Upper lobe of right lung (tissue), 1 donor: ENCODE measurements around the gene WDR27. TPM values are rescaled to one million over a fixed set of nuclear protein-coding genes. Genes with fewer than 3 reads are reported as not detected.
A peak's percentile ranks its signal among the peaks of the same experiment; 100 is the strongest.

Source experiments
- ATAC-seq: fragments of 200-7000 bp; cut with Tn5 transposase; one replicate; pipeline ENCODE4 v1.9.1; 2020; ENCODE audit warnings: mild to moderate bottlenecking, moderate library complexity
- DNase-seq: peaks from one replicate; pipeline ENCODE4 v3.0.0-alpha.2; 2020
- H3K27ac ChIP-seq: fragments of 200-600 bp; one replicate; pipeline ENCODE4 v1.8.0; 2022
- H3K27me3 ChIP-seq: fragments of 200-600 bp; one replicate; pipeline ENCODE4 v1.8.0; 2022; ENCODE audit warnings: mild to moderate bottlenecking
- H3K36me3 ChIP-seq: fragments of 200-600 bp; one replicate; pipeline ENCODE4 v1.8.0; 2022
- H3K4me1 ChIP-seq: fragments of 200-600 bp; one replicate; pipeline ENCODE4 v1.8.0; 2022
- H3K4me3 ChIP-seq: fragments of 200-600 bp; one replicate; pipeline ENCODE4 v1.8.0; 2022; ENCODE audit warnings: mild to moderate bottlenecking
- H3K9me3 ChIP-seq: fragments of 200-600 bp; one replicate; pipeline ENCODE4 v1.8.0; 2022
- intact Hi-C: fragments of 100-400 bp; cut with DNase I; formaldehyde crosslinking; loops from one replicate; pipeline ENCODE4 v1.11.0; 2022
- total RNA-seq: library from RNA; stranded (reverse); fragmentation: NEBNext Ultra II Directional; extraction: Animal tissue kit (Norgen Biotek cat#: 25700); gene quantifications from one replicate; pipeline ENCODE4 v1.2.1, GENCODE V29; 2021
- TF ChIP-seq, protein P1 (sequence below): fragments of 200-600 bp; IDR thresholded peaks from one replicate; pipeline ENCODE4 v1.8.0; 2022; ENCODE audit warnings: antibody characterized with exemption
- donor health status: DM: no; HTN: yes; CAD: no; lungs with severe emphysema.

WDR27 gene
- total RNA-seq, 1 donor from 2014 or later = 39.0 TPM

DNA sequence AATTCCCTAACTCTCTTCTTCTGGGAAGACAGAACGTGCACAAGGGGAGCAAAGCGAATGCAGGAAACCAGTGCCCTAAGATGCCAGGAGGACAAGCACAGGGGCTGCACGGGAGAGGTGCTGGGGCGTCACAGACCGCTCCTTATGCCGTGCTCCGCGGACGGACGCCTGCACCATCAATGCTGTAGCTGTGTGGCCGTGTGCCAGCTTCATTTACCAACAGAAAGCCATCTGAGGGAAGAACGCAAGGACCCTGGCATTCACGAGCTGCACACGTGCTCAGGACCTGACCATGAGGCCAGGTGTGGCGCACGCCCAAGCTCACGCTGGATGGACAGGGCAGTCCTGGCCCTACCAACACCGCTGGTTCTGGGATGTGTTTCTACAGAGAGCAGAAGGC is 35.4 kb downstream of the WDR27 start:
- no peak for DNase-seq
- ATAC-seq = no peak

DNA sequence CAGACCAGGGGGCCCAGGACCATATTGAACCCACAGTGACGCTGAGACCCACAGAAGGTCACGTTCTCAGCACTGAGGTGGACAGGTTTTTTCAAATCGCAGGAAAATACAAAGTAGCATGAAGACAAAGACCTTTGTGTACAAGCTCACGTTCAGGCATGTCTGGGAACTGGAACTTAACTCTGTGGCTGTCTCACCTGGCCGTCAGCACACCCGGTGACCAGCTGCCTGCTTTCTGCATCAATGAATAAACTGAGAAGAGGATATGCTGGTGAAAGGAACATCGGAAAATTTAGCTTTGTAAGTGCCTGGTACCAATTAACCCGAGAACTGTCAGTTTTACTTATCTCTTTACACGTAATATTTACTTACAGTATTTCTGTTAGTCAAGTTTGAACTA is 36.5 kb downstream of the WDR27 start:
- intact Hi-C loops = no loop called here
- no peaks in the 10 kb centered on the region for H3K9me3 ChIP-seq
- no peak for ATAC-seq
- DNase-seq = no peak
- TF ChIP-seq, protein P1, sequence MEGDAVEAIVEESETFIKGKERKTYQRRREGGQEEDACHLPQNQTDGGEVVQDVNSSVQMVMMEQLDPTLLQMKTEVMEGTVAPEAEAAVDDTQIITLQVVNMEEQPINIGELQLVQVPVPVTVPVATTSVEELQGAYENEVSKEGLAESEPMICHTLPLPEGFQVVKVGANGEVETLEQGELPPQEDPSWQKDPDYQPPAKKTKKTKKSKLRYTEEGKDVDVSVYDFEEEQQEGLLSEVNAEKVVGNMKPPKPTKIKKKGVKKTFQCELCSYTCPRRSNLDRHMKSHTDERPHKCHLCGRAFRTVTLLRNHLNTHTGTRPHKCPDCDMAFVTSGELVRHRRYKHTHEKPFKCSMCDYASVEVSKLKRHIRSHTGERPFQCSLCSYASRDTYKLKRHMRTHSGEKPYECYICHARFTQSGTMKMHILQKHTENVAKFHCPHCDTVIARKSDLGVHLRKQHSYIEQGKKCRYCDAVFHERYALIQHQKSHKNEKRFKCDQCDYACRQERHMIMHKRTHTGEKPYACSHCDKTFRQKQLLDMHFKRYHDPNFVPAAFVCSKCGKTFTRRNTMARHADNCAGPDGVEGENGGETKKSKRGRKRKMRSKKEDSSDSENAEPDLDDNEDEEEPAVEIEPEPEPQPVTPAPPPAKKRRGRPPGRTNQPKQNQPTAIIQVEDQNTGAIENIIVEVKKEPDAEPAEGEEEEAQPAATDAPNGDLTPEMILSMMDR = no peak
- H3K4me1 ChIP-seq = peaks cover 5% of the 10 kb centered on the region
- H3K36me3 ChIP-seq = peaks cover 18% of the 10 kb centered on the region
- H3K27ac ChIP-seq = no peak overlapping the region
- H3K27me3 ChIP-seq = no peaks in the 10 kb centered on the region
- no peak overlapping the region for H3K4me3 ChIP-seq

More for the DNA sequence above, 35.4 kb downstream of the WDR27 start:
- H3K36me3 ChIP-seq = peaks cover 18% of the 10 kb centered on the region
- intact Hi-C loops = no loop called here
- no peak overlapping the region for H3K27ac ChIP-seq
- TF ChIP-seq, protein P1 = no peak
- peaks cover 5% of the 10 kb centered on the region for H3K4me1 ChIP-seq
- H3K4me3 ChIP-seq = no peak overlapping the region
- no peaks in the 10 kb centered on the region for H3K9me3 ChIP-seq
- H3K27me3 ChIP-seq = no peaks in the 10 kb centered on the region

DNA sequence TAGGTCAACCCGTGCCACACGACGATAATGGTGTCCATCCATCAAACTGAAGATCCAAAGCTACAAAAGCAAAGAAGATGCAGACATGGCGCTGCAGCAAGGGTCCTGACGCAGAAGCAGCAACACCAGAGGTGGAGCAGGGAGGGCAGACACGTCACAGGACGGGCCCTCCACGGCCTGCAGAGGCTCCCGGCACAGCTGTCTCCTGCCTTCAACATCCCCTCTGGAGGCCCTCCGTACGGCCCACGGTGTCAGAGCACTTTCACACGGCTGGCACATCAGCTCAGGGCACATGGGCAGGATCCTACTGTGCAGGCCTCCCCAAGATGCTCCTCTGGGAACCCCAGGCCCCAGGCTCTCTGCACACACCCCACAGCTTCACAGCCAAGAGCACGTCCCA is 37.6 kb downstream of the WDR27 start:
- intact Hi-C loops = no loop called here
- no peak for ATAC-seq
- peak; percentile 58 for DNase-seq
- H3K4me1 ChIP-seq = no peaks in the 10 kb centered on the region
- no peaks in the 10 kb centered on the region for H3K27me3 ChIP-seq
- H3K36me3 ChIP-seq = peaks cover 18% of the 10 kb centered on the region
- no peak overlapping the region for H3K27ac ChIP-seq
- no peaks in the 10 kb centered on the region for H3K9me3 ChIP-seq
- no peak overlapping the region for H3K4me3 ChIP-seq
- TF ChIP-seq, protein P1 = no peak

DNA sequence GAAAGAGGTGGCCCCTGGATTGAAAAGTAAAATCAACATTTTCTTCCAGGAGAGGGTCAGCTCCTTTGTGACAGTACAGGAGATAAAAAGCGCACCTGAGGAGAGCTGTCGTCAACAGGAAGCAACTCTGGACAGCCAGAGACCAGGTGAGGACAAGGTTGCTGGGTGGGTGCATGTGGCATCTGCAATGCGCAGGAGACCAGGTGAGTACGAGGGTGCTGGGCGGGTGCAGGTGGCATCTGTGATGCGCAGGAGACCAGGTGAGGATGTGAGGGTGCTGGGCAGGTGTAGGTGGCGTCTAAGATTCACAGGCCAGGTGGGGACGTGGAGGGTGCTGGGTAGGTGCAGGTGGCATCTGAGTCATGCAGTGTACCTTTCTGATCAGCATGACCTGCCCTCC is 38.4 kb downstream of the WDR27 start:
- H3K9me3 ChIP-seq = no peaks in the 10 kb centered on the region
- DNase-seq (peak; percentile 49), ATAC-seq (no peak)
- no peak overlapping the region for H3K27ac ChIP-seq
- TF ChIP-seq, protein P1 = no peak
- no peak overlapping the region for H3K4me3 ChIP-seq
- peaks cover 18% of the 10 kb centered on the region for H3K36me3 ChIP-seq
- intact Hi-C loops = no loop called here
- no peaks in the 10 kb centered on the region for H3K4me1 ChIP-seq
- H3K27me3 ChIP-seq = no peaks in the 10 kb centered on the region

DNA sequence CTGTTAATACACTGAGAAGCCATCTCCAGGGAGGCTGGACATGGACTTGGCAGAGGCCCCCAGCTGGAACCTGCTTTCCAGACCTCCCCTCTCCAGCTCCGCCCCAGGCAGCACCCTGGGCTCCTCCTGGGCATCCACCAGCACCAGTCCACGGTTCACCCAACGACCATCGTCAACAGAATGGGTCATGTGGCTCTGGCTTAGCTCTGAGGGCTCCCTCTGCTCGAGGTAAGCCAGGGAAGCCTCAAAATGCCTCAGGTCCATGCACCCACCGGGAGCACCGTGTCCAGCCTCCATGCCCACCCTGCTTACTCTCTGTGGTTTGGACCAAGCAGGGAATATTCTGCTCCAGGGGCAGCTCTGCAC is 40.5 kb downstream of the WDR27 start:
- DNase-seq = peak; percentile 52
- intact Hi-C loops = no loop called here
- Histone ChIP-seq H3K4me3 (no peak overlapping the region), H3K4me1 (no peaks in the 10 kb centered on the region), H3K9me3 (no peaks in the 10 kb centered on the region), H3K27me3 (no peaks in the 10 kb centered on the region), H3K27ac (no peak overlapping the region), H3K36me3 (peaks cover 9% of the 10 kb centered on the region)
- ATAC-seq = no peak
- TF ChIP-seq, protein P1 = no peak

DNA sequence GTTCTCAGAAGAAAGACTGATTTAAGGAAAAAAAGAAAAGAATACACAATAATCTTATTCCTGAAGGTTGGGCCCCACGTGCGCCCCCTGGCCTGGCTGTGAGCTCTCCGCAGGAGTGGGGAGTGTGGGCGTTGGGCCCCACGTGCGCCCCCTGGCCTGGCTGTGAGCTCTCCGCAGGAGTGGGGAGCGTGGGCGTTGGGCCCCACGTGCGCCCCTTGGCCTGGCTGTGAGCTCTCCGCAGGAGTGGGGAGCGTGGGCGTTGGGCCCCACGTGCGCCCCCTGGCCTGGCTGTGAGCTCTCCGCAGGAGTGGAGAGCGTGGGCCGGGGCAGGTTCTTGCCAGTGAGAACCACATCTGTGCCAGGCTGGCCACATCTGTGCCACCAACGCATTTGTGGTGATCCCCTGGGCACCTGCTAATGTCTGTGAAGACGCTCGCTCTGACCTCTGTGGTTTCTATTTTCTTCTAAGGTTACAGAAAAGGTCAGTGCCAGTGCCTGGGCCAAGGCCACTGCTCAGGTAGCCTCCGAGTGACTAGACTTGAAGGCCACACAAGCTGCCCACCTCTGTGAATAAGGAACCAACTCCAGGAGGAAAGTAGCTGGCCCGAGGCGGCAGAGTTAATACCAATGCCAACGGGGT is 41.0 kb downstream of the WDR27 start:
- Histone ChIP-seq H3K36me3 (peaks cover 4% of the 10 kb centered on the region), H3K27me3 (no peaks in the 10 kb centered on the region), H3K9me3 (no peaks in the 10 kb centered on the region), H3K4me1 (no peaks in the 10 kb centered on the region), H3K27ac (no peak overlapping the region), H3K4me3 (no peak overlapping the region)
- ATAC-seq (no peak), DNase-seq (peak; percentile 62)
- intact Hi-C loops = no loop called here
- TF ChIP-seq, protein P1 = no peak
